GM12801 (cell line): ENCODE results near the gene VSTM1.

Source experiments
- TF ChIP-seq, protein P1 (sequence below): IDR thresholded peaks from one replicate; pipeline ENCODE4 v1.5.1; 2011; ENCODE audit warnings: control low read depth; ENCODE audit not compliant: insufficient read length; ENCODE audit errors: extremely low read depth

VSTM1 gene, protein sequence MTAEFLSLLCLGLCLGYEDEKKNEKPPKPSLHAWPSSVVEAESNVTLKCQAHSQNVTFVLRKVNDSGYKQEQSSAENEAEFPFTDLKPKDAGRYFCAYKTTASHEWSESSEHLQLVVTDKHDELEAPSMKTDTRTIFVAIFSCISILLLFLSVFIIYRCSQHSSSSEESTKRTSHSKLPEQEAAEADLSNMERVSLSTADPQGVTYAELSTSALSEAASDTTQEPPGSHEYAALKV

DNA sequence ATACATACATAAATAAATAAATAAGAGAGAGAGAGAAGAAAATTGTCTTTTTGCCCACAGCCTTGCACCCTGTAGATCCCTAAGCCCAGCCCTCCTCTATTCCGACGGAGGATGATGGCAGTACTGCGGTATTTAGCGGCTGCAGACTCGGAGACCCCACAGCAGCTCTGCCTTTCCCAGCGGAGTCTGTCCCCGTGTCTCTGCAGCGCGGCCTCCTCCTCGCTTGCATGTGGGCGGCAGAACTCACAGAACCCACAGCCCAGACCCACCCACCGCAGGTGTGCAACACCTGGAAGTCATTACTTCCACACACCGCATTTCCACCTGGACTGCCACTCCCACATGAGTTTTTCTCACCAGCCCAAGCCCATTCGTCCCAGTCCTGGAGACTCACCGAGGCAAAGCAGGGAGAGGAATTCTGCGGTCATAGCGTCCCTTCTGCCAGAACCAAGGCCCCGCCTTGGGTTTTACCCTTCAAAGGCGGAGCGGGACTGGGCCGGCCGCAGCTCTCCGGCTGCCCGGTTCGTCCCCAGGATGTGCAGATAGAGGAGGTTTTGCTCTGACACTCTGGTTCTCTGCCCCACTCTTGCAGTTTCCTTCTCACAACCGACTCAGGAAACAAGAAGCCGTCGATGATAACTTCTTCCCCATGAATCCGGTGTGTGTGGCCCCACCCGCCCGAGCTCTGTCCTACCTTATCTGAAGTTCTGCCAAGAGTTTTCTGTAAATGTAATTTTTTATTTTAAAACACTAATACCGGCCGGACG lies at the start of gene VSTM1:
VSTM1 (minus strand) TSS at position 548 of the 767 bp plus-strand sequence; CDS start at position 428, 120 bp downstream.
- TF ChIP-seq, protein P1, sequence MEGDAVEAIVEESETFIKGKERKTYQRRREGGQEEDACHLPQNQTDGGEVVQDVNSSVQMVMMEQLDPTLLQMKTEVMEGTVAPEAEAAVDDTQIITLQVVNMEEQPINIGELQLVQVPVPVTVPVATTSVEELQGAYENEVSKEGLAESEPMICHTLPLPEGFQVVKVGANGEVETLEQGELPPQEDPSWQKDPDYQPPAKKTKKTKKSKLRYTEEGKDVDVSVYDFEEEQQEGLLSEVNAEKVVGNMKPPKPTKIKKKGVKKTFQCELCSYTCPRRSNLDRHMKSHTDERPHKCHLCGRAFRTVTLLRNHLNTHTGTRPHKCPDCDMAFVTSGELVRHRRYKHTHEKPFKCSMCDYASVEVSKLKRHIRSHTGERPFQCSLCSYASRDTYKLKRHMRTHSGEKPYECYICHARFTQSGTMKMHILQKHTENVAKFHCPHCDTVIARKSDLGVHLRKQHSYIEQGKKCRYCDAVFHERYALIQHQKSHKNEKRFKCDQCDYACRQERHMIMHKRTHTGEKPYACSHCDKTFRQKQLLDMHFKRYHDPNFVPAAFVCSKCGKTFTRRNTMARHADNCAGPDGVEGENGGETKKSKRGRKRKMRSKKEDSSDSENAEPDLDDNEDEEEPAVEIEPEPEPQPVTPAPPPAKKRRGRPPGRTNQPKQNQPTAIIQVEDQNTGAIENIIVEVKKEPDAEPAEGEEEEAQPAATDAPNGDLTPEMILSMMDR: no peak

DNA sequence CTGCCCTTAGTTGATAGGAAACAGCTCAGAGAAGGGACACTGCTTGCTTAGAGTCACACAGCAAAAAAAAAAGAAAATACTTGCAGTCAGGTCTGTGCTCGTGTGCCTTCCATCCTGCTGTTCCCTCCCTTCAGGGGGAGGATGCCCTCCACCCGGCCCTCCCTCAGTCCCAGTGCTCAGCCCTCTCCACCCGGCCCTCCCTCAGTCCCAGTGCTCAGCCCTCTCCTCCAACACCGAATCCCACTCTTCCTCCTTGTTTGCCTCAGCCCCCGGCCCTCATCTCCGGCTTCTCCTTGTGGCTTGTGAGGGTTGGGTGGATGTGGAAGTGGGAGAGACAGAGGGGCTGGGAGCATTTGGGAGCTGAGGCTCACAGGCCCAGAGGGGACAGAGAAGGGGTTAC lies 46.0 kb upstream of the VSTM1 start:
- TF ChIP-seq, protein P1: no peak

DNA sequence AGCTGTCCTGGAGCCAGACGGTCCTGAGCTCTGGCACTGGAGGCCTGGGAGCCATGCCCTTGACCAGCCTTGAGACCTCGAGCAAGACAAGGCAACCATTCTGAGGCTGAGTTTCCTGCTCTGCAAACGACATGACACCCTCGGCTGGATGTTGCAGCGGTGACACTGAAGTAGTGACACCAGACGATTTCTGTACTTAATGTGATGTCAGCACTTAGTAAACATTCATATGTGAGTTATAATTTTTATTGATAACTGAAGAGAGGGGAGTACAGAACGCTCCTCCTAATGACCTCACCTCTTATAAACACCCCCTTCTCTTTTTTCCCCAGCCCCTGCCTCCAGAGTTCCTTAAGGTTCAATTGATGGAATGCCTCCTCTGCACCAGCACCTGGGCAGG lies 44.8 kb upstream of the VSTM1 start:
- TF ChIP-seq, protein P1: no peak

DNA sequence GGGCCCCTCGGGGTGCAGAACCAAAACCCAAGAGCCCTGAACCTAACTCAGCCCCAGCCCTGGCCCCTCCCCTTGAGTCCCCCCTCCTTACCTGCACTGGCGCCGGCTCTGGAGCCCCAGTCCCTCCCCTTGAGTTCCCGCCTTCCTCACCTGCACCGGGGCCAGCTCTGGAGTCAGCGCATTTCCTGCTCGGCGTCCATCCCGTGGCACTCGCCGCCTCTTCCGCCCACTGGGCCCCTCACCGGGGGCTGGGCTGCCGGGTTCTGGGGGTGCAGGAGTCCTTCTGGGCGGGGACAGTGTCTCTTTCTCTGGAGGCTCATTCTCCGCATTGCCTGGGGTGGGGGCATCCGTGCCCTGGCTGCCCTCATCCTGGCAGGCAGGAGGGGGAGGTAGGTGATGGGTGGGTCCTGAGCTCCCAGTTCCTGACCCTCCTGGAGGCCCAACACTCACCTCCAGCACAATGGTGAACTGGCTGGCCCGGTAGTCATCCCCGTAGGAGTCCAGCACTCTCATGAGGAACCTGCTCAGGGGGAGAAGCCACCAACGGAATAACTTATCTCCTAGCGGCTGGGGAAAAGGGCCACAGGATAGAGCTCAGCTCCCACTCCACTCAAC lies 44.3 kb upstream of the VSTM1 start:
- TF ChIP-seq, protein P1: no peak

DNA sequence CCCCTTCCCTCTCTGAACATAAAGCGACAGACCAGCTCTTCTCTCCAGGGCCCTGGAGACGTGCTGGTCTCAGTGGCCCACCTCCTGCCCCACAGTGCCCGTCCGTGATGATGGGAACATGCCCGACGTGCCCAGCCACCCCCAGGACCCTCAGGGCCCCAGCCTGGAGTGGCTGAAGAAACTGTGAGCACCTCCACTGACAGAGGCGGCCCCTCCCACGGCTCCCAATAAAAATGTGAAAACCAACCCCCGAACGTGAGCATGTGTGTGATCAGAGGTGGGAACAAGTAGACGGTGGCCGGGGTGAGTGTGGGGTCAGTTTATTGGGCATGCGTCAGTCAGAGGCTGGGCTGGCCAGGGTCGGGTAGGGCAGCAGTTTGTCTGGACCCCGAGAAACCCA lies 43.0 kb upstream of the VSTM1 start:
- TF ChIP-seq, protein P1: no peak

DNA sequence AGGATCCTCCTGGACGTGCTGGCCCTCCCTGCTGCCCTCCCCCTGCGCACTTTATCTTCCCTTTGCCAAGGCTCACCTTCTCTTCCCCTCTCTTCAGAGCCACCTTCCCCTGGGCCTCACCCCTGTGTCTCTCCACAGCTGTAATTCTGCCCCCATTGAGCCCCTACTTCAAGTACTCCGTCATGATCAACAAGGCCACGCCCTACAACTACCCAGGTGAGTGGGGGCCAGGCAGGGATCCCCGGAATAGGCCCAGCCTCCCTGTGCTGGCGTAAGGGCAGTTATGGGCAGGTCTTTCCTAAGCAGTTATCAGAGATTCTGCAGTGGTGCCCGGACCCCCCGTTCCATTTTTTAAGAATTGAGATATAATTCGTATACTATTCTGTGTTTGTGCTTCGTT lies 42.1 kb upstream of the VSTM1 start:
- TF ChIP-seq, protein P1: no peak

DNA sequence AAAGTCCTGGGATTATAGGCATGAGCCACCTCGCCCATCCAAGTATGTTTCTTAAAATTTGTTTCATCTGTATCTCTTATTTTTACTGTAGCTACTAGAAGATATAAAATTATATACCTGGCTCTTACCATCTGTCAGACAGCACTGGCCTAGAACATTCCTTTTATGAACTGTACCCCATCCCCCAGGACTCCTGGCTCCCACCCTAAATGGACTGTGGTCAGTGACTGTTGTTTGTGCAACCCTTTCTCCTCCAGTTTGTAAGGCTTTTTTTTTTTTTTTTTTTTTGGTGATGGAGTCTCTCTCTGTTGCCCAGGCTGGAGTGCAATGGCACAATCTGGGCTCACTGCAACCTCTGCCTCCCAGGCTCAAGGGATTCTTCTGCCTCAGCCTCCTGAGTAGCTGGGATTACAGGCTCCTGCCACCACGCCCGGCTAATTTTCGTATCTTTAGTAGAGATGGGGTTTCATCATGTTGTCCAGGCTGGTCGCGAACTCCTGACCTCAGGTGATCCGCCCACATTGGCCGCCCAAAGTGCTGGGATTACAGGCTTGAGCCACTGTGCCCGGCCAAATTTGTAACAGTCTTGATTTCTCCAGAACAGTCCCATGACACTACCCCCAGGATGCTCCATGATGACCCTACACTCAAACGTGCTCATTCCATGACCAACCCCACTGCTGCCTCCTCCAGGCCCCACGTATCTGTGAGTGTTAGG lies 41.5 kb upstream of the VSTM1 start:
- TF ChIP-seq, protein P1: no peak
